SK-N-SH (cell line): ENCODE measurements around the gene TAOK1.

Experiments used
- EP300 ChIP-seq, 2 experiments: IDR thresholded peaks; 2 replicates each; pipeline versions ENCODE4 v1.4.0 to v1.6.1; 2012; ENCODE audit warnings: borderline replicate concordance in 1 of 2, low read depth in 1 of 2, low read length in 1 of 2
- EZH2phosphoT487 ChIP-seq: fragments of 200-600 bp; sonication (generic); IDR thresholded peaks from 2 replicates; pipeline ENCODE4 v1.6.1; 2017; ENCODE audit warnings: low read depth, mixed run types, mild to moderate bottlenecking, antibody characterized with exemption, moderate library complexity, borderline replicate concordance
- MEF2A ChIP-seq: IDR thresholded peaks from 2 replicates; pipeline ENCODE4 v1.4.0; 2012; ENCODE audit warnings: low read depth, borderline replicate concordance
- NFIC ChIP-seq: IDR thresholded peaks from 2 replicates; pipeline ENCODE4 v1.4.0; 2012; ENCODE audit warnings: borderline replicate concordance
- POLR2AphosphoS5 ChIP-seq: IDR thresholded peaks from 2 replicates; pipeline ENCODE4 v1.6.1; 2012; ENCODE audit warnings: low read depth, low read length
- SIN3A ChIP-seq: IDR thresholded peaks from 2 replicates; pipeline ENCODE4 v1.6.1; 2012; ENCODE audit warnings: low read depth, mild to moderate bottlenecking, low read length, moderate library complexity, borderline replicate concordance
- TF ChIP-seq, protein P1 (sequence below): fragments of 200-600 bp; sonication (generic); IDR thresholded peaks from 2 replicates; pipeline ENCODE4 v1.6.1; 2017; ENCODE audit warnings: antibody characterized with exemption, mild to moderate bottlenecking, moderate library complexity
- TF ChIP-seq, protein P2 (sequence below): IDR thresholded peaks from 2 replicates; pipeline ENCODE4; 2012
- TF ChIP-seq, protein P3 (sequence below): fragments of 150-350 bp; IDR thresholded peaks from 2 replicates; pipeline ENCODE4 v1.6.1; 2017; ENCODE audit warnings: antibody characterized with exemption, low read length, low read depth, borderline replicate concordance
- TF ChIP-seq, protein P4 (sequence below): IDR thresholded peaks from 2 replicates; pipeline ENCODE4 v1.4.0; 2012; ENCODE audit warnings: low read depth

DNA sequence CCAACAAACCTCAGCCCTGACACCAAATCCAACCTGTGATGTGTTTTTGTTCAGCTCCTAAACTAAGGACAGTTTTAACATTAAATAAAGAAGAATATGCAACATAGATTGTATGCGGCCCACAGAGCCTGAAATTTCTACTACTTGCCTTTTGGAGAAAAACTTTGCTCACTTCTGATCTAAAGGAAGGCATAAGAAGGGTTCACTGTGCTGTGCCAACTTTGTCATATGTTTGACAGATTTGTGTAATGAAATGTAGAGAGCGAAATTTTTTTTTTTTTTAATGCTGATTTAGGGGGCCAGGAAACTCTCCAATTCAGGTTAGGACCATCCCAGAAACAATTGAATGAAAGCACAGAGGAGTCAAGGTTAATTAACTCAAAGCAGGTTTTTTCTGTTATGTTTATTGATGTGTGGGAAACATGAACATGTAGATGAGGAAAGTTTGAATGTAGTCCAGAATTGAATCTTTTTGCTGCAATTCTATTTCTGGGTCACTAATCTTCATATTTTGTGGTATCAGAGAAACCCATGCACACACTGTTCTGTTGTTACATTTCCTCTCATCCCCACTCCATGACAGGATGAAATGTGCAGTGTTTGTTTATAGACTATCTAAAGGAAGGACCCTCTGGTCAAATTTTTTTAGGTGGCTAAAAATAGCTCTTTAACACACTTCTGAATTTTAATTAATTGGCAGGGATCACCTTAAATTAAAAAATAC lies 71.5 kb downstream of the TAOK1 start:
- TF ChIP-seq, protein P1, sequence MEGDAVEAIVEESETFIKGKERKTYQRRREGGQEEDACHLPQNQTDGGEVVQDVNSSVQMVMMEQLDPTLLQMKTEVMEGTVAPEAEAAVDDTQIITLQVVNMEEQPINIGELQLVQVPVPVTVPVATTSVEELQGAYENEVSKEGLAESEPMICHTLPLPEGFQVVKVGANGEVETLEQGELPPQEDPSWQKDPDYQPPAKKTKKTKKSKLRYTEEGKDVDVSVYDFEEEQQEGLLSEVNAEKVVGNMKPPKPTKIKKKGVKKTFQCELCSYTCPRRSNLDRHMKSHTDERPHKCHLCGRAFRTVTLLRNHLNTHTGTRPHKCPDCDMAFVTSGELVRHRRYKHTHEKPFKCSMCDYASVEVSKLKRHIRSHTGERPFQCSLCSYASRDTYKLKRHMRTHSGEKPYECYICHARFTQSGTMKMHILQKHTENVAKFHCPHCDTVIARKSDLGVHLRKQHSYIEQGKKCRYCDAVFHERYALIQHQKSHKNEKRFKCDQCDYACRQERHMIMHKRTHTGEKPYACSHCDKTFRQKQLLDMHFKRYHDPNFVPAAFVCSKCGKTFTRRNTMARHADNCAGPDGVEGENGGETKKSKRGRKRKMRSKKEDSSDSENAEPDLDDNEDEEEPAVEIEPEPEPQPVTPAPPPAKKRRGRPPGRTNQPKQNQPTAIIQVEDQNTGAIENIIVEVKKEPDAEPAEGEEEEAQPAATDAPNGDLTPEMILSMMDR: no peak
- no peak for TF ChIP-seq NFIC
- TF ChIP-seq, protein P2, sequence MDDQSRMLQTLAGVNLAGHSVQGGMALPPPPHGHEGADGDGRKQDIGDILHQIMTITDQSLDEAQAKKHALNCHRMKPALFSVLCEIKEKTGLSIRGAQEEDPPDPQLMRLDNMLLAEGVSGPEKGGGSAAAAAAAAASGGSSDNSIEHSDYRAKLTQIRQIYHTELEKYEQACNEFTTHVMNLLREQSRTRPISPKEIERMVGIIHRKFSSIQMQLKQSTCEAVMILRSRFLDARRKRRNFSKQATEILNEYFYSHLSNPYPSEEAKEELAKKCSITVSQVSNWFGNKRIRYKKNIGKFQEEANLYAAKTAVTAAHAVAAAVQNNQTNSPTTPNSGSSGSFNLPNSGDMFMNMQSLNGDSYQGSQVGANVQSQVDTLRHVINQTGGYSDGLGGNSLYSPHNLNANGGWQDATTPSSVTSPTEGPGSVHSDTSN: no peak
- no peak for TF ChIP-seq EP300 (IDR thresholded peaks at IDR 0.05; ENCODE audit: borderline replicate concordance in 1 of 2, low read depth in 1 of 2, low read length in 1 of 2)
- TF ChIP-seq, protein P3, sequence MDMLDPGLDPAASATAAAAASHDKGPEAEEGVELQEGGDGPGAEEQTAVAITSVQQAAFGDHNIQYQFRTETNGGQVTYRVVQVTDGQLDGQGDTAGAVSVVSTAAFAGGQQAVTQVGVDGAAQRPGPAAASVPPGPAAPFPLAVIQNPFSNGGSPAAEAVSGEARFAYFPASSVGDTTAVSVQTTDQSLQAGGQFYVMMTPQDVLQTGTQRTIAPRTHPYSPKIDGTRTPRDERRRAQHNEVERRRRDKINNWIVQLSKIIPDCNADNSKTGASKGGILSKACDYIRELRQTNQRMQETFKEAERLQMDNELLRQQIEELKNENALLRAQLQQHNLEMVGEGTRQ: no peak
- TF ChIP-seq MEF2A: no peak
- no peak for TF ChIP-seq EZH2phosphoT487
- no peak for TF ChIP-seq SIN3A
- no peak for TF ChIP-seq POLR2AphosphoS5
- TF ChIP-seq, protein P4, sequence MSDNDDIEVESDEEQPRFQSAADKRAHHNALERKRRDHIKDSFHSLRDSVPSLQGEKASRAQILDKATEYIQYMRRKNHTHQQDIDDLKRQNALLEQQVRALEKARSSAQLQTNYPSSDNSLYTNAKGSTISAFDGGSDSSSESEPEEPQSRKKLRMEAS: no peak
